Fibroblast of lung (primary cell): ENCODE measurements around the gene ASPDH. TPM values are rescaled to one million over a fixed set of nuclear protein-coding genes. Genes with fewer than 3 reads are reported as not detected.

Source experiments
- DNase-seq, 2 donors: peaks; one replicate each; pipeline versions ENCODE4 v3.0.0 to v3.0.0-alpha.2; 2010; ENCODE audit warnings: low read depth in 2 of 2
- H2AFZ ChIP-seq: 2 replicates; pipeline ENCODE4 v1.5.1; 2012; ENCODE audit warnings: low read length, control low read depth, inconsistent platforms
- H3K27ac ChIP-seq: 2 replicates; pipeline ENCODE4 v1.5.1; 2011; ENCODE audit warnings: low read length, control low read depth; ENCODE audit not compliant: insufficient read depth
- H3K27me3 ChIP-seq: 2 replicates; pipeline ENCODE4 v1.5.1; 2011; ENCODE audit warnings: mild to moderate bottlenecking, low read length; ENCODE audit not compliant: control insufficient read depth, insufficient read depth
- H3K36me3 ChIP-seq: 2 replicates; pipeline ENCODE4 v1.5.1; 2011; ENCODE audit warnings: low read length; ENCODE audit not compliant: control insufficient read depth, insufficient read depth
- H3K4me1 ChIP-seq: 2 replicates; pipeline ENCODE4 v1.5.1; 2011; ENCODE audit warnings: low read length; ENCODE audit not compliant: control insufficient read depth, insufficient read depth; ENCODE audit errors: extremely low read depth
- H3K4me2 ChIP-seq: 2 replicates; pipeline ENCODE4 v1.5.1; 2011; ENCODE audit warnings: low read length, control low read depth; ENCODE audit not compliant: insufficient read depth; ENCODE audit errors: extremely low read depth
- H3K4me3 ChIP-seq, 4 experiments: fragments of 200-600 bp in 1 of 4; sonication (generic) in 1 of 4; replicated peaks in 1 of 4; 2 replicates each; pipeline ENCODE4 v1.5.1; 2011 to 2016; ENCODE audit warnings: low read length in 4 of 4, low read depth in 3 of 4, mild to moderate bottlenecking in 3 of 4, control low read depth in 2 of 4, inconsistent platforms in 1 of 4, mixed read lengths in 1 of 4; ENCODE audit not compliant: insufficient read depth in 1 of 4; ENCODE audit errors: control extremely low read depth in 1 of 4
- H3K79me2 ChIP-seq: 2 replicates; pipeline ENCODE4 v1.5.1; 2012; ENCODE audit warnings: mild to moderate bottlenecking, low read length, inconsistent platforms; ENCODE audit not compliant: control insufficient read depth, insufficient read depth
- H3K9ac ChIP-seq: 2 replicates; pipeline ENCODE4 v1.5.1; 2011; ENCODE audit warnings: mild to moderate bottlenecking, low read length, control low read depth; ENCODE audit not compliant: insufficient read depth
- H3K9me3 ChIP-seq: 2 replicates; pipeline ENCODE4 v1.5.1; 2012; ENCODE audit warnings: low read depth, low read length; ENCODE audit not compliant: control insufficient read depth, insufficient read depth
- H4K20me1 ChIP-seq: 2 replicates; pipeline ENCODE4 v1.5.1; 2011; ENCODE audit warnings: low read length; ENCODE audit not compliant: control insufficient read depth, insufficient read depth; ENCODE audit errors: extremely low read depth
- EZH2 ChIP-seq: IDR thresholded peaks from 2 replicates; pipeline ENCODE4 v1.5.1; 2012; ENCODE audit warnings: low read length, control low read depth, mild to moderate bottlenecking; ENCODE audit errors: missing control alignments
- polyA plus RNA-seq, 2 donors: library from polyadenylated mRNA; depleted of rRNA in 1 of 2; stranded (reverse) in 1 of 2; unstranded in 1 of 2; fragments of >200 nt; gene quantifications; 2 replicates each; pipeline ENCODE4 v1.2.1, GENCODE V29; 2011 to 2012; ENCODE audit warnings: missing spikeins in 1 of 2
- total RNA-seq: library from RNA; depleted of rRNA; stranded (reverse); fragments of >200 nt; gene quantifications from 2 replicates; pipeline ENCODE4 v1.2.1, GENCODE V29; 2014
- TF ChIP-seq, protein P1 (sequence below), 2 donors: IDR thresholded peaks in 1 of 2; conservative IDR thresholded peaks in 1 of 2; 1 replicate in 1 of 2; 2 replicates in 1 of 2; pipeline ENCODE4 v1.5.1; 2011 to 2012; ENCODE audit warnings: low read length in 2 of 2, control low read depth in 1 of 2, inconsistent platforms in 1 of 2, low read depth in 1 of 2, mild to moderate bottlenecking in 1 of 2

ASPDH gene
- total and polyA plus RNA-seq, 2 donors (not counting 1 experiment from before 2014, with no cell fraction given) = not detected

DNA sequence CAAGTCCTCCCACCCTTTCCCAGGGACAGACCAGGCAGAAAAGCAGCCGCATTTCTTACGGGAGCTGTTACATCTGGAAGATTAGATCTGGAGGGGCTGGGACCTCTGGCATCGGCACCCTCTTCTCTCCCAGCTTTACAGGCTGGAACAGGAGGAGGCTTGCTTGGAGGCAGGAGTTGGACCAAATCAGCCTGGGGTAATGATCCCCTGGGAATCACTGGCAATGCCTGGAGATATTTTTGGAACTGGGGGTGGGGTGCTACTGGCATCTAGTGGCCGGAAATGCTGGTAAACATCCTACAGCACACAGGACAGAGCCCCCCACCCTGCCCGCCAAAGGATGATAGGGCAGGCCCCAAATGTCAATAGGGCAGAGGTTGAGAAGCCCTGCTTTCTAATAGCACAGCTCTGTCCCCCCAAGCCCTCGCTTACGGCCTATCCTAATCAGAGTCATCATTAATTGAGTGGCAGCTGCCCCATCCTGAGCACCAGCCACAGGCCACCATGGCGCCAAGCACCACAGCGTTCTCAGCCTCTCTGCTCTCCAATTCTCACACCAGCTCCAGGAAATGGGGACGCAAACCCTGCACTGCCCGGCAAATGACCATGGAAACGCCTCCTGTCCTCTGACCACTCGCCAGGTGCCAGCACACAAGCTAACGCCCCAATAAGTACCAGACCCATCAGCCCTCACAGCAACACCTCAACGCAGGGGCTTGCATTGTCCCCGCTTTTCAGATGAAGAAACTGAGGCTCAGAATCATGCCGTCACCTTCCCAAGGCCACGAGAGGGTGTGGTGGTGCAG, 33.9 kb upstream of the ASPDH start:
- H3K9me3 ChIP-seq = no peaks in the 10 kb centered on the region
- H3K4me2 ChIP-seq = no peak overlapping the region
- H3K36me3 ChIP-seq = no peaks in the 10 kb centered on the region
- H2AFZ ChIP-seq = no peak overlapping the region
- no peak overlapping the region for H3K4me3 ChIP-seq
- H3K79me2 ChIP-seq = no peaks in the 10 kb centered on the region
- H3K4me1 ChIP-seq = no peaks in the 10 kb centered on the region
- TF ChIP-seq, protein P1, sequence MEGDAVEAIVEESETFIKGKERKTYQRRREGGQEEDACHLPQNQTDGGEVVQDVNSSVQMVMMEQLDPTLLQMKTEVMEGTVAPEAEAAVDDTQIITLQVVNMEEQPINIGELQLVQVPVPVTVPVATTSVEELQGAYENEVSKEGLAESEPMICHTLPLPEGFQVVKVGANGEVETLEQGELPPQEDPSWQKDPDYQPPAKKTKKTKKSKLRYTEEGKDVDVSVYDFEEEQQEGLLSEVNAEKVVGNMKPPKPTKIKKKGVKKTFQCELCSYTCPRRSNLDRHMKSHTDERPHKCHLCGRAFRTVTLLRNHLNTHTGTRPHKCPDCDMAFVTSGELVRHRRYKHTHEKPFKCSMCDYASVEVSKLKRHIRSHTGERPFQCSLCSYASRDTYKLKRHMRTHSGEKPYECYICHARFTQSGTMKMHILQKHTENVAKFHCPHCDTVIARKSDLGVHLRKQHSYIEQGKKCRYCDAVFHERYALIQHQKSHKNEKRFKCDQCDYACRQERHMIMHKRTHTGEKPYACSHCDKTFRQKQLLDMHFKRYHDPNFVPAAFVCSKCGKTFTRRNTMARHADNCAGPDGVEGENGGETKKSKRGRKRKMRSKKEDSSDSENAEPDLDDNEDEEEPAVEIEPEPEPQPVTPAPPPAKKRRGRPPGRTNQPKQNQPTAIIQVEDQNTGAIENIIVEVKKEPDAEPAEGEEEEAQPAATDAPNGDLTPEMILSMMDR (conservative IDR thresholded peaks at IDR 0.05 in 1 of 2, IDR thresholded peaks at IDR 0.05 in 1 of 2; ENCODE audit: low read depth in 1 of 2, low read length in 2 of 2) = no peak
- no peak for TF ChIP-seq EZH2
- no peak overlapping the region for H3K9ac ChIP-seq
- H3K27ac ChIP-seq = no peak overlapping the region
- no peaks in the 10 kb centered on the region for H3K27me3 ChIP-seq
- DNase-seq = no peak
- H4K20me1 ChIP-seq = no peaks in the 10 kb centered on the region

DNA sequence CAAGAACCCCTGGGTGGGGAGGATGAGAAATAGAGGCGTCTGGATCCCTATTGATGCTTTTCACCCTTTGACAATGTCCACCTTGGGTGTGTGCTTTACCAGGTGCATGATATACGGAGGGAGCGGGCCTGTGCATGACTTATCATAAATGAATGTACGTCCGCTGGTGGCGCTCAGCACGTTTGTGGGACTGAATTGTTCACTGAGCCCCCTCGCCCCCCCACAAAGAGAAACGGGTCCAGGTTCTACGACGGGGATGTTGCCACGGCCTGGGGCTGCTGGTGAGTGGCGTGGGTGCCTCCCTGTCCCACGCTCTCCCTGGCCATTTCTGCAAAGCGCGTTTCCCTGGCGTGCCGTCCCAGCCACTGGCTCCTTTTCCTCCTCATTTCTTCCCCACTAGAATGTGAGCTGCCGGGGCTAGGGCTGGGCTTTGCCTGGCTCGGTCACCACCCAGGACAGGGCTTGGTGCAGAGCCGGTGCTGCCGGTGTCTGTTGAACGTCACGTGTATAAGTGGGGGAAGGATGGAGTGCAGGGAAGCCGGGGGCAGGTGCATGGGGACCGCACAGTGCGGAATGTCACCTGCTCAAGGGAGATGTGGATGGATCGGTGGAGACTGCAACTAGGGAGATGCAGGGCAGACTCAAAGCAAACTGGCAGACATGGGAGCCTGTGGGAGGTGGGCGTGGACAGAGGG, 33.0 kb upstream of the ASPDH start:
- H3K79me2 ChIP-seq = no peaks in the 10 kb centered on the region
- no peak overlapping the region for H3K9ac ChIP-seq
- TF ChIP-seq EZH2 = no peak
- TF ChIP-seq, protein P1 (conservative IDR thresholded peaks at IDR 0.05 in 1 of 2, IDR thresholded peaks at IDR 0.05 in 1 of 2; ENCODE audit: low read depth in 1 of 2, low read length in 2 of 2) = no peak
- H3K27ac ChIP-seq = no peak overlapping the region
- H3K36me3 ChIP-seq = no peaks in the 10 kb centered on the region
- DNase-seq = no peak
- H3K4me2 ChIP-seq = no peak overlapping the region
- H3K27me3 ChIP-seq = no peaks in the 10 kb centered on the region
- H3K4me1 ChIP-seq = no peaks in the 10 kb centered on the region
- H4K20me1 ChIP-seq = no peaks in the 10 kb centered on the region
- H2AFZ ChIP-seq = no peak overlapping the region
- H3K9me3 ChIP-seq = no peaks in the 10 kb centered on the region
- H3K4me3 ChIP-seq = no peak overlapping the region

DNA sequence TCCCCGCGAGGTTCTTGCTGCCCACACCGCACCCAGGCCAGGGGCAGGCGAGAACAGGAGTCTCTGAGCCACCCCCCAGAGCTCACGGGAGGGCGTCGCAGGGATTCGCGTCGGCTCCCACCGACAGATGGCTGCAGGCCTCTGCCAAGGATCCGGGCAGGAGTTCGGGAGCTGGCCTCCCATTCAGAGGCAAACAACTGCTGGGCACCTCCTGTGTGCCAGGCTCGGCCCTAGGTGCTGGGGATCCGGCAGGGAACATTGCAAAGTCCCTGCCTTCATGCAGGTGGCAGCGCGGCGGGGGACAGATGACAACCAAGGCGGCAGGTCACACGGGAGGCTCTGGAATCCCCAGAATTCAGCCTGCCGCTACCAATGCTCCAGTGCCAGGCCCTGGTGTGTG, 29.2 kb upstream of the ASPDH start:
- no peak overlapping the region for H3K4me3 ChIP-seq
- H2AFZ ChIP-seq = no peak overlapping the region
- H3K79me2 ChIP-seq = no peaks in the 10 kb centered on the region
- no peak overlapping the region for H3K27ac ChIP-seq
- no peak for DNase-seq
- H4K20me1 ChIP-seq = no peaks in the 10 kb centered on the region
- H3K27me3 ChIP-seq = no peaks in the 10 kb centered on the region
- H3K9me3 ChIP-seq = no peaks in the 10 kb centered on the region
- no peak overlapping the region for H3K4me2 ChIP-seq
- no peaks in the 10 kb centered on the region for H3K4me1 ChIP-seq
- H3K36me3 ChIP-seq = no peaks in the 10 kb centered on the region
- TF ChIP-seq, protein P1 (conservative IDR thresholded peaks at IDR 0.05 in 1 of 2, IDR thresholded peaks at IDR 0.05 in 1 of 2; ENCODE audit: low read depth in 1 of 2, low read length in 2 of 2) = no peak
- TF ChIP-seq EZH2 = no peak
- H3K9ac ChIP-seq = no peak overlapping the region
